Measurements from ENCODE around the gene HECA. TPM values are rescaled to one million over a fixed set of nuclear protein-coding genes. Genes with fewer than 3 reads are reported as not detected.
"Not testable (repeated sequence)": the region's sequence is repeated elsewhere in the genome, so short reads cannot be mapped to it uniquely, and the experiment has no call there.

The HECA gene
- total RNA-seq, 1 donor from 2014 or later, result 56.3 TPM

- FAIRE-seq (no peak), DNase-seq (ENCODE audit: low spot score in 2 of 2) (no peak)
These were observed 63.8 kb downstream of the HECA start for GRCh38 chr6:139198529-139199288.

GRCh38 chr6:139201378-139201777, 66.5 kb downstream of the HECA start:
- no peak for FAIRE-seq
- DNase-seq (ENCODE audit: low spot score in 2 of 2), result no peak

GRCh38 chr6:139204978-139205377, 70.1 kb downstream of the HECA start:
- no peak for DNase-seq (ENCODE audit: low spot score in 2 of 2)

GRCh38 chr6:139205843-139206242, 71.0 kb downstream of the HECA start:
- no peak for DNase-seq (ENCODE audit: low spot score in 2 of 2)
- FAIRE-seq, result no peak

More at GRCh38 chr6:139204978-139205377, 70.1 kb downstream of the HECA start:
- no peak for FAIRE-seq

- FAIRE-seq; DNase-seq (ENCODE audit: low spot score in 2 of 2): not testable (repeated sequence)
These were observed 75.9 kb downstream of the HECA start for GRCh38 chr6:139210766-139211165.

- DNase-seq (ENCODE audit: low spot score in 2 of 2); FAIRE-seq: not testable (repeated sequence)
These were observed 77.6 kb downstream of the HECA start for GRCh38 chr6:139212460-139212859.

GRCh38 chr6:139219271-139219729, 84.4 kb downstream of the HECA start:
- FAIRE-seq, result no peak
- peak; percentile 48 to 67 for DNase-seq (ENCODE audit: low spot score in 2 of 2)

- no peak for DNase-seq (ENCODE audit: low spot score in 2 of 2)
- no peak for FAIRE-seq
These were observed 84.9 kb downstream of the HECA start for GRCh38 chr6:139219746-139220145.

GRCh38 chr6:139228387-139228786, 93.5 kb downstream of the HECA start:
- FAIRE-seq; DNase-seq (ENCODE audit: low spot score in 2 of 2): not testable (repeated sequence)

Other genes starting within 250 kb of the HECA start
- 133 TPM for gene REPS1, start 146.8 kb upstream of the HECA start, total RNA-seq
- 55.4 TPM for gene ABRACL, start 106.3 kb upstream of the HECA start, total RNA-seq
- 0.82 TPM for gene TXLNB, start 156.9 kb downstream of the HECA start, total RNA-seq
- gene CITED2, start 239.6 kb downstream of the HECA start, total RNA-seq, result 36.3 TPM